Measurements from ENCODE around the gene ADAM10. TPM values are rescaled to one million over a fixed set of nuclear protein-coding genes. Genes with fewer than 3 reads are reported as not detected.

ADAM10 gene, protein sequence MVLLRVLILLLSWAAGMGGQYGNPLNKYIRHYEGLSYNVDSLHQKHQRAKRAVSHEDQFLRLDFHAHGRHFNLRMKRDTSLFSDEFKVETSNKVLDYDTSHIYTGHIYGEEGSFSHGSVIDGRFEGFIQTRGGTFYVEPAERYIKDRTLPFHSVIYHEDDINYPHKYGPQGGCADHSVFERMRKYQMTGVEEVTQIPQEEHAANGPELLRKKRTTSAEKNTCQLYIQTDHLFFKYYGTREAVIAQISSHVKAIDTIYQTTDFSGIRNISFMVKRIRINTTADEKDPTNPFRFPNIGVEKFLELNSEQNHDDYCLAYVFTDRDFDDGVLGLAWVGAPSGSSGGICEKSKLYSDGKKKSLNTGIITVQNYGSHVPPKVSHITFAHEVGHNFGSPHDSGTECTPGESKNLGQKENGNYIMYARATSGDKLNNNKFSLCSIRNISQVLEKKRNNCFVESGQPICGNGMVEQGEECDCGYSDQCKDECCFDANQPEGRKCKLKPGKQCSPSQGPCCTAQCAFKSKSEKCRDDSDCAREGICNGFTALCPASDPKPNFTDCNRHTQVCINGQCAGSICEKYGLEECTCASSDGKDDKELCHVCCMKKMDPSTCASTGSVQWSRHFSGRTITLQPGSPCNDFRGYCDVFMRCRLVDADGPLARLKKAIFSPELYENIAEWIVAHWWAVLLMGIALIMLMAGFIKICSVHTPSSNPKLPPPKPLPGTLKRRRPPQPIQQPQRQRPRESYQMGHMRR
- 197 and 246 TPM in 2 replicates for total RNA-seq

DNA sequence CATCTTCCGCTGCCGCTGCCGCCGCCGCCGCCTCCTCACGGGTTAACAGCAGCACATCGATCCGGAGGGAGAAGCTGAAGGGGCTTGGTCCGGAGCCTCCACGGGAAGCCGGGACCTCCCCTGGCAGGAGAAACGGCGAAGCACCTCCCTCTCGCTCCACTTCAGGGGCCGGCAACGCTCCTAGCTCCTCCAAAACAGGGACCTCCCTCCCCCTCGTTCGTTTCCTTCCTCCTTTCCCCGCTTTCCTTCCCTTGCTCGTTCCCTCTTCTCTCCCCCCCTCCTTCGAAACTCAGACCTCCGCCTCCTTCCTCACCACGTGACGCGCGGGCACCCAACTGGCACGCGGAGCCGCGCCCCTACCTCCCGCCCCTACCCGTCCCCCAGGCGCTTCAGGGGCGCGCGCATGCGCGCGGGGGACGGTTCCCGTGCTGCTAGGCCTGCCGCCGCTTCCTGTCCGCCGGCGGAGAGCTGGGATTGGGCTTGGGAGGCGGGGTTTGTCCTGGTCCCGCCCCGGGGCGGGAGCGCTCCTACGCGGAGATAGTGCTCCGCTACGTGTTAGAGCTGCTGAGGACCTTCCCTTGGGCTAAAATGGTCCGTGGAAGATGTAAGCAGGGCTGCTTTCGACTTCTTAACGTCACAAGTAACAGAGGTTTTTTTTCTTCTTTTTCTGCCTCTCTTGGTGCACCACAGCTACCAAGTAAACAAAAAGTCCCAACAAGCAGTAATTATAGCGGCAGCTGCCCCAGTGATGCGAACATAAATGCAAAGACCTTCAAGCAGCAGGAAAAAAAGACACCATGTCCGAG, at the start of gene ADAM10:
Gene ADAM10, minus strand, starts transcription at position 176 of the 806 bp plus-strand sequence. Its CDS starts 173 bp downstream, at position 3.

DNA sequence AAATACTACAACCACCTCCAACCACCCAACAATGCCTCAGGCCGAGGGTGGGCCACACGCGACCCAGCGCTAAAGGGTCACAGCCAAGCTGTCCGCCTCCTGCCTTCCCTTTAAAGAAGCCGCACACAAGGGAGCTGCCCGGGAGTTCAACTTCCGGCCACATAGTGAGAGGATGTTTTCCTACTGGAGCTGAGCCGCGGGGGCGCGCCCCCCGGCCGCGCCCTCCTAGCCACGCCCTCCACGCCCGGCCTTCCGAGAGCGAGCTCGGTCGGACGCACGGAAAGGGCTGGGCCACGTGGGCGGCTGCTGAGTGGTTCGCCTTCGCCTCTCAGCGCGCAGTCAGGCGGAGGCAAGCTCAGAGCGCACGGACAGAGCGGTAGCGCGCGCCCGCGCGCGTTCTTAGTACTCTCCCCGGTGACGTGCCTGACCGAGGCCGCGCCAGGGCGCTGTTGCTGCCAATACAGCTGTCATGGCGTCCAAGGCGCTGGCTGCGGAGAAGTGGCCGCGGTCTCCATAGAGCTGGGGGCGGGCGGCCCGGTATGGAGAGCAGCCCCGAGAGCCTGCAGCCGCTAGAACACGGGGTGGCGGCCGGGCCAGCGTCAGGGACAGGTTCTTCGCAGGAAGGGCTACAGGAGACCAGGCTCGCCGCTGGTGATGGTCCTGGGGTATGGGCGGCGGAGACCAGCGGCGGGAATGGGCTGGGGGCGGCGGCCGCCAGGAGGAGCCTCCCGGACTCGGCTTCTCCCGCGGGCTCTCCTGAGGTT, 21.5 kb upstream of the ADAM10 start, which contains the start of gene MINDY2:
Gene MINDY2, plus strand, starts transcription at position 446 of the 764 bp plus-strand sequence. Its CDS starts 94 bp downstream, at position 540.

Other genes starting within 250 kb of the ADAM10 start
- gene MINDY2, start 21.6 kb upstream of the ADAM10 start, total RNA-seq: 26.8 and 41.0 TPM in 2 replicates
- gene SLTM, start 184.0 kb upstream of the ADAM10 start, total RNA-seq: 89.9 and 130 TPM in 2 replicates
- 18.1 and 32.2 TPM in 2 replicates for gene RNF111, start 238.0 kb upstream of the ADAM10 start, total RNA-seq

All from nasal cavity respiratory epithelium epithelial cell of viscerocranial mucosa (primary cell).